ENCODE data around the gene KRT20.

GRCh38 chr17:40839194-40839593, 45.8 kb downstream of the KRT20 start:
- no peak for TF ChIP-seq CTCF (IDR thresholded peaks at IDR 0.05)
- TF ChIP-seq POLR2A (IDR thresholded peaks at IDR 0.05): no peak
